ENCODE results near the gene AURKA.
"Not testable (repeated sequence)": the region's sequence is repeated elsewhere in the genome, so short reads cannot be mapped to it uniquely, and the experiment has no call there.

Gene AURKA

DNA sequence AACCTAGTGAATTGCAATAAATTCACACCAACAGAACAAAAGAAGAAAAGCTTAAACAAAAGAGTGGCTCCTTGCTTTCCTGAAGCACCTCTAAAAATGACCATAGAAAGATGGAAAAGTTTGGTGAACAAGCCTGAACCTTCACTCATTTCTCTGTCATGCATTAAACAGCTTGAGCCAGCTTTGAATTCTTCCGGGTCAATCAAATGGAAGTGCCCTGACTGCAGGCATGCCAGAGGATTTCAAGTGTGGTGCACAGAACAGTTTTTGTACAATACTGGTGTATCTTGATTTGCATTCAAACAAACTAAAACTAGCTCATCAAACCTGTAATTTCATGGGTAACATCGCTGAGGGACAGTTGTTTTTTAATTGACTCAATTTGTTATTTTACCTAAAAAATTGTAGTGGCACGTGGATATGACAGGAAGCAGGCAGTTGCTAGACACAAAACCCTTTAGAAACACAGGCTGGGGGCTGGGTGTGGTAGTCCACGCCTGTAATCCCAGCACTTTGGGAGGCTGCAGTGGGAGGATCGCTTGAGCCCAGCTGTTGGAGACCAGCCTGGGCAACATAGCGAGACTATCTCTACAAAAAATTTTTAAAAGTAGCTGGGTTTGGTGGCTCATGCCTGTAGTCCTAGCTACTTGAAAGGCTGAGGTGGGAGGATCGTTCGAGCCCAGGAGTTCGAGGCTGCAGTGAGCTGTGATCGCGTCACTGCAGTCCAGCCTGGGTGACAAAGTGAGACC lies 29.1 kb upstream of the AURKA start:
- no peak for FAIRE-seq

GRCh38 chr20:56420028-56420427 lies 28.0 kb upstream of the AURKA start:
- FAIRE-seq, result no peak

DNA sequence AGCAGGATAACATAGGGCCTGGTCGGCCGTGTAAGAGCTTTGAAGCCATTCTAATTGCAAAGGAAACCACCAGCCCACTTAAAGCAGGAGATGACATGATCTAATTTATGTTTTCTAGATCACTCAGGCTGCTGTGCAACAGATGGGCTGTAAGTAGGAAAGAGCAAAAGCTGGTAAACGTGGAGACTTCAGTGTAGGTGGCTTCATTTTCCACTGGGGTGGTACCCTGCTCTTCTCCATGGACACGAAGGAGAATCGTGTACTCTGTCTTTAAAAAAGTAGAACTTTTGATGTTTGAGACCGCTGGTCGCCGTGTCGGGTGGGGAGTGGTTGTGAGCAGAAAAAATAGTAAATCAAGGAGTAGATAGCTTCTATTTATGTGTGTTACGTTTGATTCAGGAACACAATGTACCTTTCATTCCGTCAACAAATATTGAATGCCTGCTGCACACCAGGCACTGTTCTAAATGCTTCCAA lies 26.4 kb upstream of the AURKA start:
- FAIRE-seq, result no peak

DNA sequence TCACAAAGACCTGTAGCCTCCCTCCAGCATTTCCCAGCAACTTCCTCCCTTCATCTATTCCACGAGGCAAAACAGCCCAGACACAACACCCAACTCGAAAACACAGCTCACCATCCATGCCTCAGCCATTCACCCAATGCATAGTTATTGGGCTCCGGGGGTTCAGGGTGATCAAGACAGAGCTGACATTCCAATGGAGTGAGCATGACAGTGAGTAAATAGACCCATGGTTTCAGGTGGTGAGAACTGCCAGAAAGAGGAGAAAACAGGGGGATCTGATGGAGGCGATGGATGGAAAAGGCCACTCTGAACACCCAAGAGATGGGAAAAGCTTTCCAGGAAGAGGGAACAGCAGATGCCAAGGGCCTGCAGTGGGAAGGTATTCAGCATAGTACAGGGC lies 25.9 kb upstream of the AURKA start:
- FAIRE-seq, result no peak

GRCh38 chr20:56417402-56417801 lies 25.4 kb upstream of the AURKA start:
- no peak for FAIRE-seq

- FAIRE-seq, result no peak
Observed at GRCh38 chr20:56414842-56415765, 23.1 kb upstream of the AURKA start.

GRCh38 chr20:56412949-56413348 lies 20.9 kb upstream of the AURKA start:
- no peak for FAIRE-seq

DNA sequence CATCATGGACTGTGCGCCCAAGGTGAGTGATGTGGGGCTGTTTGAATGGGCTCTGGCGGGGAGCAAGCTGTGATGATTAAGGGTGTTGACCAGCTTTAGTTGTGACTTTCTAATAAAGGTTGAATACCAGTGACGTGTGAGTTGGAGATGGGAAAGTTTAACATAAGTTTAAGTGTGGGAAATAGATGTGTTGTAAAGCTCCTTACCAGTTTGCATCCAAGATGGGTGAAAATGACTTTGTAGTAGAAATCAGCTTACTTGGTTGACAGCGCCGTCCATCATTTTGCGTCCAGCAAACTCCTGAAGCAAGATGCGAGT lies 20.4 kb upstream of the AURKA start:
- FAIRE-seq, result no peak

- no peak for FAIRE-seq
Observed at GRCh38 chr20:56411759-56412472, 19.9 kb upstream of the AURKA start, which contains the start of gene CASS4. Gene CASS4 (plus strand): TSS chr20:56412260. CDS start chr20:56412459, 199 bp downstream.

DNA sequence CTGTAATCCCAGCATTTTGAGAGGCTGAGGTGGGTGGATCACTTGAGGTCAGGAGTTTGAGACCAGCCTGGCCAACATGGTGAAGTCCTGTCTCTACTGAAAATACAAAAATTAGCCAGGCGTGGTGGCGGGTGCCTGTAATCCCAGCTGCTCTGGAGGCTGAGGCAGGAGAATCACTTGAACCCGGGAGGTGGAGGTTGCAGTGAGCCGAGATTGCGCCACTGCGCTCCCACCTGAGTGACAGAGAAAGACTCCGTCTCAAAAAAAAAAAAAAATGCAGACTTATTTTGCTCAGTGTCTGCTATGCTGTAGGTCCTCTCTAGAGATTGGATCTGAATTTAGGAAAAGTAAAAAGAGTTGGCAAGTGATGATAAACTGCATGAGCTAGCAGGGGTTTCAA lies 19.3 kb upstream of the AURKA start:
- FAIRE-seq, result not testable (repeated sequence)

- FAIRE-seq, result no peak
Observed at GRCh38 chr20:56409956-56410355, 17.9 kb upstream of the AURKA start.

- FAIRE-seq, result no peak
Observed at GRCh38 chr20:56409521-56409920, 17.5 kb upstream of the AURKA start.

GRCh38 chr20:56406910-56407309 lies 14.9 kb upstream of the AURKA start:
- FAIRE-seq, result no peak

- not testable (repeated sequence) for FAIRE-seq
Observed at GRCh38 chr20:56405356-56405755, 13.3 kb upstream of the AURKA start.

- FAIRE-seq, result no peak
Observed at GRCh38 chr20:56403465-56403864, 11.4 kb upstream of the AURKA start.

GRCh38 chr20:56400001-56400640 lies 8.1 kb upstream of the AURKA start:
- no peak for FAIRE-seq

DNA sequence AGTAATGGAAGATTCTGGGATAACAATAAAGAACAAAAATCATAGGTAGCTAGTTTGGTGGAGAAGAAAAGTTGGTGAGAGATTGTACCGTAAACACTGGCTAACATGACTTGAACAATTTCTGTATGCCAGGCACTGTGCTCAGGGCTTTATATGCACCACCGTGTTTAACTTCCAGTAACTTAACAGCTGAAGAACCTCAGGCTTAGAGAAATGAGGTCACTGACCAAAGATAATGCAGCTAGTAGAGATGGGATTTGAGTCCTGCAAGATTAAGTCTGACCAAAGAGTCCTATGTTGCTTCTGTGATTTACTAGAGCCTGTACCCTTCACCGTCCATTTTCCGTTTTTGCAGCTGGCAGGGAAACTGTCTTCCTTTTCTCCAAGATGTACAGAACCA lies 3.2 kb upstream of the AURKA start:
- FAIRE-seq, result no peak

DNA sequence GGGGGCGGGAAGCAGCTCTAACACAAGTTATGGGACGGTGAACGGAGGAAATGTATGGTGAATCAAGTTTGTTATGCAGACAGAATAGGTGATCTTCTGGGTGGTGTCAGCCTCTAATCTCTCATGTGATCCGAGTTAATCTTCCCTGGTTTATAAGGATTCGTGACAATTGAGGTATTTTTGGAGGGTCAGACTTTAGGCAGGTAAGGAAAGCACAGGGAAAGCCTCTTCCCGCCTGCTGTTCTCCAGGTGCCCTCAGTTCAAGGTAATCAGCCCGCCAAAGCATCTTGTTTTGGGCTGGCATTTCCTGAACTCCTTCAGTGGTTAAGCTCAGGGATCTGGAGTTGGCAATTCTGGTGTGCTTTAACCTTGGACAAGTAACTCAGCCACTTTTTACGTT lies 1.6 kb upstream of the AURKA start:
- no peak for FAIRE-seq

- FAIRE-seq, result no peak
Observed at GRCh38 chr20:56392881-56393482, 967 bp upstream of the AURKA start.

DNA sequence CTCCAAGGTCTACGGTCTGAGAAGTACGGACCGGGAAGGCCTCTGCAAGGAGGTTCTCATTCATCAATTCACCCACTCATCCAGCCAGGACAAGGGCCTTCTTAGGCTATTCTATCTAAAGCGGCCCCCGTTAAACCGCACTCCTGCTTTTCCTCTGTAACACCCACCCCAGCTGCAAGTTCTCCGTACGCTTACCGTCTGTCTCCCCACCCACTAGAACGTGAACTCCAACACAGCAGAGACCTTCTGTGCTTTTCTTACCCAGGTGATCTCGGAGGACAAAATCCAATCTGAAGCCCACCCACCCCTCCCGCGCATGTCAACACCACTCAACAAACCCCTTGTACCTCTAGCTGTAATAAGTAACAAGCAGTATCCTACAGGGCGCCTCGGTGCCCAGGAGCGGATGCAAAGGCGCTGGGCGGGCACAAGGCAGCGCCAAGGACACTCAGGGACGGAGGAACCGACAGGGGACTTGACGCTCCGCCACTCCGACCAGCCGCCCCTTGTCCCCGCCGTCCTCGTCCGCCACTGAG lies 351 bp downstream of the AURKA start:
- FAIRE-seq, result no peak

- FAIRE-seq, result no peak
Observed at GRCh38 chr20:56391037-56391436, 978 bp downstream of the AURKA start.

DNA sequence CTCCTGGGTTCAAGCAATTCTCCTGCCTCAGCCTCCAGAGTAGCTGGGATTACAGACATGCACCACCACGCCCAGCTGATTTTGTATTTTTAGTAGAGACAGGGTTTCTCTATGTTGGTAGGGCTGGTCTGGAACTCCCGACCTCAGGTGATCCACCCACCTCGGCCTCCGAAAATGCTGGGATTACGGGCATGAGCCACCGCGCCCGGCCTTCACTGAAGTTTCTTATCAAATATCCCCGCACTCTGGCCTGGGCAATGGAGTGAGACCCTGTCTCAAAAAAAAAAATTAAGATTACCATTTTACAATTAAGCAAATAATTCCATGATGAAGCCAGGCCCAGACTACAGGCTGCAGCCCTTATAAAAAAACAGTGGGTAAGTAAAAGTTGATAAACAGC lies 1.6 kb downstream of the AURKA start:
- not testable (repeated sequence) for FAIRE-seq

All from endometrium (tissue), 2 donors.